ENCODE measurements around the gene GSN. TPM values are rescaled to one million over a fixed set of nuclear protein-coding genes. Genes with fewer than 3 reads are reported as not detected.

Gene GSN
- total and polyA plus RNA-seq, 2 of the 13 experiments (the other 11 are each of a cell fraction or from before 2014, with no cell fraction given): 294 to 307 TPM

DNA sequence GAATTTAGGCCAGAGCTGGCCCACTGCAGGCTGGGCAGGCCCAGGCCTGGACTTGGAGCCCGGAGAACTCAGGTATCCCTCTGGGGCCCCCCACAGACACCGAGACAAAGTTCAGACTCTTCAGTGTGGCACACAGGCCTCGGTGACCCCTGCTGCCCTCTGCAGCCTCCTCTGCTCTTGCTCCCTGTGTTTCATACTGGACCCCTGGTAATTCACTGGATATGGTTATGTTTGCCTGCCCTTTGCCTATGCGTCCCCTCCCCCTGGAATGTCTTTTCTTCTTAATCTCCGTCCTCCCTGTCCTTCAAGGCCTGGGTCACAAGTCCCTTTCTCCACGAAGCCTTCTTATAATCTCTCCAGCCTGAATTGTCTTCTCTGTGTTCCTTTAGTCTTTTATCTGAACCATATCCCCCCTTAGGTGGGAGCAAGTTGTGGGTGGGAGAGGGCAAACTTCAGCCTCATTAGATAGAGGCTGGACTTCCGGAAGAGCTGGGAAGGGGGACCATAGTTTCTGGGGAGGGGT lies 30.1 kb downstream of the GSN start (continued):
- TF ChIP-seq, protein P1, sequence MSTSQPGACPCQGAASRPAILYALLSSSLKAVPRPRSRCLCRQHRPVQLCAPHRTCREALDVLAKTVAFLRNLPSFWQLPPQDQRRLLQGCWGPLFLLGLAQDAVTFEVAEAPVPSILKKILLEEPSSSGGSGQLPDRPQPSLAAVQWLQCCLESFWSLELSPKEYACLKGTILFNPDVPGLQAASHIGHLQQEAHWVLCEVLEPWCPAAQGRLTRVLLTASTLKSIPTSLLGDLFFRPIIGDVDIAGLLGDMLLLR (CRISPR knock-in tag; IDR thresholded peaks at IDR 0.05): no peak
- no peak for TF ChIP-seq HNRNPLL (IDR thresholded peaks at IDR 0.05; ENCODE audit: low read depth, low read length, poor library complexity, severe bottlenecking)
- TF ChIP-seq, protein P2, sequence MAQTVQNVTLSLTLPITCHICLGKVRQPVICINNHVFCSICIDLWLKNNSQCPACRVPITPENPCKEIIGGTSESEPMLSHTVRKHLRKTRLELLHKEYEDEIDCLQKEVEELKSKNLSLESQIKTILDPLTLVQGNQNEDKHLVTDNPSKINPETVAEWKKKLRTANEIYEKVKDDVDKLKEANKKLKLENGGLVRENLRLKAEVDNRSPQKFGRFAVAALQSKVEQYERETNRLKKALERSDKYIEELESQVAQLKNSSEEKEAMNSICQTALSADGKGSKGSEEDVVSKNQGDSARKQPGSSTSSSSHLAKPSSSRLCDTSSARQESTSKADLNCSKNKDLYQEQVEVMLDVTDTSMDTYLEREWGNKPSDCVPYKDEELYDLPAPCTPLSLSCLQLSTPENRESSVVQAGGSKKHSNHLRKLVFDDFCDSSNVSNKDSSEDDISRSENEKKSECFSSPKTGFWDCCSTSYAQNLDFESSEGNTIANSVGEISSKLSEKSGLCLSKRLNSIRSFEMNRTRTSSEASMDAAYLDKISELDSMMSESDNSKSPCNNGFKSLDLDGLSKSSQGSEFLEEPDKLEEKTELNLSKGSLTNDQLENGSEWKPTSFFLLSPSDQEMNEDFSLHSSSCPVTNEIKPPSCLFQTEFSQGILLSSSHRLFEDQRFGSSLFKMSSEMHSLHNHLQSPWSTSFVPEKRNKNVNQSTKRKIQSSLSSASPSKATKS (CRISPR knock-in tag; IDR thresholded peaks at IDR 0.05): no peak
- TF ChIP-seq NONO (IDR thresholded peaks at IDR 0.05): no peak
- peak; percentile 45; the same call in 1 of the 2 replicates for TF ChIP-seq NONO (CRISPR knock-in tag; conservative IDR thresholded peaks at IDR 0.05)
- TF ChIP-seq ZNF749 (CRISPR knock-in tag; IDR thresholded peaks at IDR 0.05; ENCODE audit: borderline replicate concordance): no peak; the same call in 1 of the 2 replicates
- TF ChIP-seq, protein P3, sequence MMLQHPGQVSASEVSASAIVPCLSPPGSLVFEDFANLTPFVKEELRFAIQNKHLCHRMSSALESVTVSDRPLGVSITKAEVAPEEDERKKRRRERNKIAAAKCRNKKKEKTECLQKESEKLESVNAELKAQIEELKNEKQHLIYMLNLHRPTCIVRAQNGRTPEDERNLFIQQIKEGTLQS (CRISPR knock-in tag; IDR thresholded peaks at IDR 0.05): no peak
- TF ChIP-seq, protein P4, sequence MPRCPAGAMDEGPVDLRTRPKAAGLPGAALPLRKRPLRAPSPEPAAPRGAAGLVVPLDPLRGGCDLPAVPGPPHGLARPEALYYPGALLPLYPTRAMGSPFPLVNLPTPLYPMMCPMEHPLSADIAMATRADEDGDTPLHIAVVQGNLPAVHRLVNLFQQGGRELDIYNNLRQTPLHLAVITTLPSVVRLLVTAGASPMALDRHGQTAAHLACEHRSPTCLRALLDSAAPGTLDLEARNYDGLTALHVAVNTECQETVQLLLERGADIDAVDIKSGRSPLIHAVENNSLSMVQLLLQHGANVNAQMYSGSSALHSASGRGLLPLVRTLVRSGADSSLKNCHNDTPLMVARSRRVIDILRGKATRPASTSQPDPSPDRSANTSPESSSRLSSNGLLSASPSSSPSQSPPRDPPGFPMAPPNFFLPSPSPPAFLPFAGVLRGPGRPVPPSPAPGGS (CRISPR knock-in tag; IDR thresholded peaks at IDR 0.05): no peak
- TF ChIP-seq MEF2D (CRISPR knock-in tag; IDR thresholded peaks at IDR 0.05): peak; percentile 39
- TF ChIP-seq SOX13 (IDR thresholded peaks at IDR 0.05): no peak; the same call in 1 of the 2 replicates
- TF ChIP-seq SOX13 (CRISPR knock-in tag; conservative IDR thresholded peaks at IDR 0.05 in 1 of 2, IDR thresholded peaks at IDR 0.05 in 1 of 2): peak in 1 of 2 experiments; percentile 66; a peak in 2 of 4 replicates
- TF ChIP-seq GTF3A (CRISPR knock-in tag; conservative IDR thresholded peaks at IDR 0.05): no peak
- TF ChIP-seq ZFAT (CRISPR knock-in tag; conservative IDR thresholded peaks at IDR 0.05): no peak
- TF ChIP-seq, protein P5, sequence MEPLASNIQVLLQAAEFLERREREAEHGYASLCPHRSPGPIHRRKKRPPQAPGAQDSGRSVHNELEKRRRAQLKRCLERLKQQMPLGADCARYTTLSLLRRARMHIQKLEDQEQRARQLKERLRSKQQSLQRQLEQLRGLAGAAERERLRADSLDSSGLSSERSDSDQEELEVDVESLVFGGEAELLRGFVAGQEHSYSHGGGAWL (CRISPR knock-in tag; IDR thresholded peaks at IDR 0.05): no peak
- no peak for TF ChIP-seq ZFYVE20 (CRISPR knock-in tag; IDR thresholded peaks at IDR 0.05; ENCODE audit: borderline replicate concordance, low read depth)
- TF ChIP-seq LCORL (IDR thresholded peaks at IDR 0.05): no peak
- peak; percentile 60; the same call in 1 of the 2 replicates for TF ChIP-seq LCORL (CRISPR knock-in tag; IDR thresholded peaks at IDR 0.05)
- TF ChIP-seq ARHGAP35 (CRISPR knock-in tag; IDR thresholded peaks at IDR 0.05; ENCODE audit: borderline replicate concordance): no peak
- no peak for TF ChIP-seq ATRX (CRISPR knock-in tag; IDR thresholded peaks at IDR 0.05; ENCODE audit: borderline replicate concordance)
- no peak for TF ChIP-seq MED13 (CRISPR knock-in tag; IDR thresholded peaks at IDR 0.05)
- TF ChIP-seq, protein P6, sequence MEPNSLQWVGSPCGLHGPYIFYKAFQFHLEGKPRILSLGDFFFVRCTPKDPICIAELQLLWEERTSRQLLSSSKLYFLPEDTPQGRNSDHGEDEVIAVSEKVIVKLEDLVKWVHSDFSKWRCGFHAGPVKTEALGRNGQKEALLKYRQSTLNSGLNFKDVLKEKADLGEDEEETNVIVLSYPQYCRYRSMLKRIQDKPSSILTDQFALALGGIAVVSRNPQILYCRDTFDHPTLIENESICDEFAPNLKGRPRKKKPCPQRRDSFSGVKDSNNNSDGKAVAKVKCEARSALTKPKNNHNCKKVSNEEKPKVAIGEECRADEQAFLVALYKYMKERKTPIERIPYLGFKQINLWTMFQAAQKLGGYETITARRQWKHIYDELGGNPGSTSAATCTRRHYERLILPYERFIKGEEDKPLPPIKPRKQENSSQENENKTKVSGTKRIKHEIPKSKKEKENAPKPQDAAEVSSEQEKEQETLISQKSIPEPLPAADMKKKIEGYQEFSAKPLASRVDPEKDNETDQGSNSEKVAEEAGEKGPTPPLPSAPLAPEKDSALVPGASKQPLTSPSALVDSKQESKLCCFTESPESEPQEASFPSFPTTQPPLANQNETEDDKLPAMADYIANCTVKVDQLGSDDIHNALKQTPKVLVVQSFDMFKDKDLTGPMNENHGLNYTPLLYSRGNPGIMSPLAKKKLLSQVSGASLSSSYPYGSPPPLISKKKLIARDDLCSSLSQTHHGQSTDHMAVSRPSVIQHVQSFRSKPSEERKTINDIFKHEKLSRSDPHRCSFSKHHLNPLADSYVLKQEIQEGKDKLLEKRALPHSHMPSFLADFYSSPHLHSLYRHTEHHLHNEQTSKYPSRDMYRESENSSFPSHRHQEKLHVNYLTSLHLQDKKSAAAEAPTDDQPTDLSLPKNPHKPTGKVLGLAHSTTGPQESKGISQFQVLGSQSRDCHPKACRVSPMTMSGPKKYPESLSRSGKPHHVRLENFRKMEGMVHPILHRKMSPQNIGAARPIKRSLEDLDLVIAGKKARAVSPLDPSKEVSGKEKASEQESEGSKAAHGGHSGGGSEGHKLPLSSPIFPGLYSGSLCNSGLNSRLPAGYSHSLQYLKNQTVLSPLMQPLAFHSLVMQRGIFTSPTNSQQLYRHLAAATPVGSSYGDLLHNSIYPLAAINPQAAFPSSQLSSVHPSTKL (CRISPR knock-in tag; IDR thresholded peaks at IDR 0.05): peak; percentile 78
- no peak for TF ChIP-seq NCOA1 (CRISPR knock-in tag; IDR thresholded peaks at IDR 0.05)

All from HepG2 (cell line).